Fibroblast of villous mesenchyme (primary cell): ENCODE results near the gene PTPRJ. TPM values are rescaled to one million over a fixed set of nuclear protein-coding genes. Genes with fewer than 3 reads are reported as not detected.

Experiments used
- DNase-seq: peaks from one replicate; pipeline ENCODE4 v3.0.0-alpha.2; 2010; ENCODE audit warnings: low read depth
- H3K4me3 ChIP-seq: 2 replicates; pipeline ENCODE4 v1.5.1; 2011; ENCODE audit warnings: low read depth, mild to moderate bottlenecking, low read length
- CTCF ChIP-seq: IDR thresholded peaks from 2 replicates; pipeline ENCODE4 v1.5.1; 2012; ENCODE audit warnings: low read depth, mild to moderate bottlenecking, low read length; ENCODE audit not compliant: insufficient read depth
- total RNA-seq: library from RNA; depleted of rRNA; stranded (reverse); fragments of >200 nt; gene quantifications from 2 replicates; pipeline ENCODE4 v1.2.3, GENCODE V29; 2012

The PTPRJ gene
- total RNA-seq, 1 donor, result 29.8 TPM

DNA sequence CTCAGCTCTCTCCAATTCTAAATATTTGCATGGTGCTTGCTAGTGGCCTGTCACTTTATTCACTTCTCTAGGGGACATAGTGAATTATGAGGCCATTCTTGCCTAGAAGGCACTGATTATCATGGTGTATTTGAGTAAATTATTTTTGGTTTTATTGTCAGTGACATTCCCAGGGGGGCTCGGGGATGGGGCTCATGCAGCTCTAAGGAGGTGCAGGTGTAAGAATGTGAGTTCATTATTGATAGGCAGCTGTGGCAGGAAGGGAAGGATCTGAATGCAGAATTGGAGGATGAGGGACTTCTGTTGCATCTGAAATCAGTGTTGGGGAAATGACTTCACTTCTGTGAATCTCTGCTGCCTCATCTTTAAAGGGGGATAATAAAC, 182.5 kb downstream of the PTPRJ start:
- no peak overlapping the region for H3K4me3 ChIP-seq
- no peak for TF ChIP-seq CTCF
- DNase-seq, result no peak

DNA sequence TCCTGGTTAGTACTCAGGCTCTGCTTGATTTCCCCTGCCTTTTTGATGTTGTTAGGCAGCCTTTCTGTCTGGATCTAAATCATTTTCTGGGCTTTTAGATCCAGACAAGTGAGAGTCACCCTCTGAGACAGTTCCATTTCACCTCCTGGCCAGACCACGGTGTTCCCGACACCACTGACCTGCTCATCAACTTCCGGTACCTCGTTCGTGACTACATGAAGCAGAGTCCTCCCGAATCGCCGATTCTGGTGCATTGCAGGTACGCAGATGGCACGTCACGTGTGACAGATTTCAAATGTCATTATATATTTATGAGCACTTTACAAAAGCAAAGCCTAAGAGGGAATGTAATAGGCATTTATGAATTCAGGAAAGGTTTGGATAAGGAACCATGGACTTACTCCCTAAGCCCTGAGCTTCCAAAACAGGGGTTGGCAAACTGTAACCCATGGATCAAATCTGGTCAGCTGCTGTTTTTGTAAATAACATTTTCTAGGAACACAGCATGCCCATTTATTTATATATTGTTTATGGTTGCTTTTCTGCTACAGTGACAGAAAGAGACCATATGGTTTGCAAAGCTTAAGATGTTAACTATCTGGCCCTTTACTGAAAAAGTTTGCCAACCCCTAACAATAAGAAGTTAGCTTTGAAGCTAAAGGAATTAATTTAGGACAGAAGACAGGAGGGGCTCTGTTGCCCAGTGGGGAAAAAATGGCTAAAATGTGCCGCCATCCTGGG, 183.2 kb downstream of the PTPRJ start:
- DNase-seq, result no peak
- H3K4me3 ChIP-seq, result no peak overlapping the region
- TF ChIP-seq CTCF, result no peak

DNA sequence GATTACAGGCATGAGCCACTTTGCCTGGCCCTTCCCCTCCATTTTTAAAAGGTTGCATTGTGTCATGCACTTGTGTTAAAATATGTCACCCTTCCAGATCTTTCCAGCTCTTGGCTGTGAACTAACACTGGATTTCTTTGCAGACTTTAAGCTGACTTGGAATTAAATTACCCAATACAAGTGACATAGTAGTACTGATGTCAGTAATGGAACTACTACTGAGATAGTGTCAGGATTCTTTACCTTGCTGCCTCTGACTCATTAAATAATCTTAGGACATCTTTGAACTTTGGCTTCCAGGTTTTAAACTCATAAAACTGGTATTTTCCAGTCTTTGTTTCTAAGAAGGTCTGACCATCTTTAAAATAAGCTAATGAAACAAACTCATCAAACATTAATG, 184.5 kb downstream of the PTPRJ start:
- no peak overlapping the region for H3K4me3 ChIP-seq
- no peak for DNase-seq
- no peak for TF ChIP-seq CTCF

DNA sequence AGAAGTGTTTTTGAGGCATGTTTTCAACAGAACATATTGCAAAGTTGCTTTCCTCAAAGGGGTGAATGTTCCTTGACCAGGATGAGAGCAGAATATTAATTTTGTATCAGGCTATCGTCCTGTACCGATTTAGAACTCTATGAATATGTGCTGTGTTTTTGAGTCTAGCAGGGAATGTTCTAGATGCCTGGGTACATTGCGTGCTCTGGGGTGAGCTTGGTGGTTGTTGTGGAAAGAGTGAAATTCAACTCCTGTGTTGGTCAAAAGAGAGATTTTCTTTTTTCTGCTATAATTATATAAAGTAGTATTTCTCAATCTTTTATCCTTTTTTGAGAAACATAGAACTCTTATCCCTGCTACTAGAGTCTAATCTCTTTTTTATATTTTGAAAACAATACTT, 185.1 kb downstream of the PTPRJ start:
- no peak for TF ChIP-seq CTCF
- no peak for DNase-seq
- no peak overlapping the region for H3K4me3 ChIP-seq

- TF ChIP-seq CTCF, result no peak
- DNase-seq, result no peak
- no peak overlapping the region for H3K4me3 ChIP-seq
Measured at GRCh38 chr11:48167380-48167779, 187.0 kb downstream of the PTPRJ start.

DNA sequence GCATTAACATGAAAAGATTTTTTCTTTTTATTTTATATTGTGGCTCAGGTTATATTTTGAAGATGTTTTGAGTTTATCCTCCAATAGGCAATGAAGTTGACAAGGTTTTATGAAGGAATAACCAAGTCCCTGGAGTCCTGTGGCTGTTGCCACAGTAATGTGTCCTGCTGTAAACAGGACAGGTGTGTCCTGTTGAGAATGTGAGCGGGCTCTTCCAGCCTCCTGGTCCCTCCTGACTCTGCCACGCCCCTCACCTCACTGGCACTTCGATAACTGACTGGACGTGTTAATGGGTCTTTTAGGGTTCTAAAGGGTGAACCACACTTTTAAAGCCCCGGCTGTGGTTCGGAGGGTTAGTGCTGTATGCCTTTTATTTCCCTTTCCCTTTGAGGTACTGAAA, 188.5 kb downstream of the PTPRJ start:
- no peak for DNase-seq
- no peak overlapping the region for H3K4me3 ChIP-seq
- no peak for TF ChIP-seq CTCF

DNA sequence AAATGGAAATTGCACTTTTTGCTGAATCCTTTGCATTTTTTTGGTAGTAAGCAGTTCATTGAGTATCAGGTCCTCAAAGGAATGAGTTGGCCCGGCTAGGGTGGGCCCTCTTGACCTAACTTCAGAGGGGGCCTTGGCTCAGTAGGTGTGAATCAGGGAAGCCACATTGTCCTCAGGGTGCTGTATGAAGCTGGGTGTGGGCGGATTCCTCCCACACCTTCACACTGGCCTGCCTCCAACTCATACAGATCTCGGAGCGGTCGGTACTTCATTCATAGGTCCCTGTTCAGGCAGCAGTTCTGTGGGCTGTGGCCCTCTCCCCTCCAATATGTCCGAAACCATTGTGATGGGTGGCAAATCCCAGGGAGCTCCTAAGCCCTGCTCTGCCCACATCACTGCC, 188.9 kb downstream of the PTPRJ start:
- TF ChIP-seq CTCF, result no peak
- H3K4me3 ChIP-seq, result no peak overlapping the region
- no peak for DNase-seq
